ENCODE data around the gene IL13RA1. TPM values are rescaled to one million over a fixed set of nuclear protein-coding genes. Genes with fewer than 3 reads are reported as not detected.

IL13RA1 gene
- total RNA-seq, 1 donor from 2014 or later: 41.8 TPM

DNA sequence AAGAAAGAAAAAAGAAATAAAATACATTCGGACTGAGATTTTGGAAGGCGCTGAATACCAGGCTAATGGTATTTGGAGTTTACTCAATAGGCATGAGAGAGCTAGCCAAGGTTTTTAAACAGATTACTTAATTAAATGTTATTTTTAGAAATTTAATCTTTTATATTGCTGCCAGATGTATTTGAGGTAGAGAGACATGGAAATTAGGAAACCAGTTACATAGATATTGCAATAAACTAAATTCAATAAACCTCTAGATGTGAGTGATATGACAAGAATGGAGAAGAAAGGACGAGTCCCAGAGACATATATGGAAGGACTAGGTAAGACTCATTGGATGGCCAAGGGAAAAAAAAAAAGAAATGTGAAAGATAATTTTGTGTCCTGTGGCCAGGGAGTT lies 38.5 kb upstream of the IL13RA1 start:
- H3K9me3 Mint-ChIP-seq (ENCODE audit: unreplicated experiment): no peaks in the 10 kb centered on the region
- H3K27me3 Mint-ChIP-seq (ENCODE audit: unreplicated experiment): no peaks in the 10 kb centered on the region
- DNase-seq (ENCODE audit: low spot score): no peak
- H3K36me3 Mint-ChIP-seq (ENCODE audit: low read depth, unreplicated experiment): no peaks in the 10 kb centered on the region
- no peaks in the 10 kb centered on the region for H3K4me1 Mint-ChIP-seq (ENCODE audit: unreplicated experiment)
- TF ChIP-seq, protein P1, sequence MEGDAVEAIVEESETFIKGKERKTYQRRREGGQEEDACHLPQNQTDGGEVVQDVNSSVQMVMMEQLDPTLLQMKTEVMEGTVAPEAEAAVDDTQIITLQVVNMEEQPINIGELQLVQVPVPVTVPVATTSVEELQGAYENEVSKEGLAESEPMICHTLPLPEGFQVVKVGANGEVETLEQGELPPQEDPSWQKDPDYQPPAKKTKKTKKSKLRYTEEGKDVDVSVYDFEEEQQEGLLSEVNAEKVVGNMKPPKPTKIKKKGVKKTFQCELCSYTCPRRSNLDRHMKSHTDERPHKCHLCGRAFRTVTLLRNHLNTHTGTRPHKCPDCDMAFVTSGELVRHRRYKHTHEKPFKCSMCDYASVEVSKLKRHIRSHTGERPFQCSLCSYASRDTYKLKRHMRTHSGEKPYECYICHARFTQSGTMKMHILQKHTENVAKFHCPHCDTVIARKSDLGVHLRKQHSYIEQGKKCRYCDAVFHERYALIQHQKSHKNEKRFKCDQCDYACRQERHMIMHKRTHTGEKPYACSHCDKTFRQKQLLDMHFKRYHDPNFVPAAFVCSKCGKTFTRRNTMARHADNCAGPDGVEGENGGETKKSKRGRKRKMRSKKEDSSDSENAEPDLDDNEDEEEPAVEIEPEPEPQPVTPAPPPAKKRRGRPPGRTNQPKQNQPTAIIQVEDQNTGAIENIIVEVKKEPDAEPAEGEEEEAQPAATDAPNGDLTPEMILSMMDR (IDR thresholded peaks at IDR 0.05; ENCODE audit: unreplicated experiment): no peak
- H3K4me3 Mint-ChIP-seq (ENCODE audit: unreplicated experiment): no peak overlapping the region
- no peak overlapping the region for H3K27ac Mint-ChIP-seq (ENCODE audit: unreplicated experiment)

DNA sequence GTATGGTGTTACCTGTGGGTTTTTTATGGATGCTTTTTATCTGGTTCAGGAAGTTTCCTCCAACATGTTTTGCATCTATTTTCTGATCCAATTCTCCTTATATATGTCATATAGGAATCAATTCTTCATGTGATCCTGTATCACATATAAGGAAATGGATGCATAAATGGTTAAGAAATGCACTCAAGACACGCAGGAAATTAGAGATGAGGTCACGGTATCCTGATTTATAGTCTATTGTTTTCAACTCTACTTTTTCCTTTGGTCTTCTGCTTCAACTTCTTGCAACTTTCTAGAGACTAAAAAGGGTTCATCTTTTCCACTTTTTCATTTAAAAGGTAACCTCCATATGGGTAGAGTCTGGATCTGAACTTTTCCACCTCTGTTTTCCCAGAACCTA lies 33.6 kb upstream of the IL13RA1 start:
- DNase-seq (ENCODE audit: low spot score): no peak
- TF ChIP-seq, protein P1 (IDR thresholded peaks at IDR 0.05; ENCODE audit: unreplicated experiment): no peak
- no peaks in the 10 kb centered on the region for H3K36me3 Mint-ChIP-seq (ENCODE audit: low read depth, unreplicated experiment)
- no peaks in the 10 kb centered on the region for H3K27me3 Mint-ChIP-seq (ENCODE audit: unreplicated experiment)
- H3K4me1 Mint-ChIP-seq (ENCODE audit: unreplicated experiment): peaks cover 2% of the 10 kb centered on the region
- H3K9me3 Mint-ChIP-seq (ENCODE audit: unreplicated experiment): no peaks in the 10 kb centered on the region
- H3K27ac Mint-ChIP-seq (ENCODE audit: unreplicated experiment): no peak overlapping the region
- no peak overlapping the region for H3K4me3 Mint-ChIP-seq (ENCODE audit: unreplicated experiment)

DNA sequence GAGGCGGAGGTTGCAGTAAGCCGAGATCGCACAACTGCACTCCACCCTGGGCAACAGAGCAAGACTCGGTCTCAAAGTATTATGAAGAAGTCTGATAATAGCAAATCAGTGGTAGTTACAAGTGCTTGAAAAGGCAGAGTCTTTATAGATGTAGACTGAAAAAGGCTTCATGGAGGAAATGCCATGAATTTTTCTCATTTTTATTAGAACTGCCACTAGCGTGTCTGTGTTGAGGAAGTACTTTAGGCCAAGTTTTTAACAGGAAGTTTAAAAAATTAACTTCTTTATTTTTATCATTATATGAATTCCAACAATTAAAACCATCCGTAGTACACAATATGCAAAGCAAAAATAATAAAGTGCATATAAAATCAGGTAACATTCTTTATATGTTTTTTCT lies 32.8 kb upstream of the IL13RA1 start:
- TF ChIP-seq, protein P1 (IDR thresholded peaks at IDR 0.05; ENCODE audit: unreplicated experiment): no peak
- Mint-ChIP-seq H3K27ac (ENCODE audit: unreplicated experiment) (no peak overlapping the region), H3K4me1 (ENCODE audit: unreplicated experiment) (peaks cover 5% of the 10 kb centered on the region), H3K9me3 (ENCODE audit: unreplicated experiment) (no peaks in the 10 kb centered on the region), H3K36me3 (ENCODE audit: low read depth, unreplicated experiment) (no peaks in the 10 kb centered on the region), H3K4me3 (ENCODE audit: unreplicated experiment) (no peak overlapping the region), H3K27me3 (ENCODE audit: unreplicated experiment) (no peaks in the 10 kb centered on the region)
- no peak for DNase-seq (ENCODE audit: low spot score)

DNA sequence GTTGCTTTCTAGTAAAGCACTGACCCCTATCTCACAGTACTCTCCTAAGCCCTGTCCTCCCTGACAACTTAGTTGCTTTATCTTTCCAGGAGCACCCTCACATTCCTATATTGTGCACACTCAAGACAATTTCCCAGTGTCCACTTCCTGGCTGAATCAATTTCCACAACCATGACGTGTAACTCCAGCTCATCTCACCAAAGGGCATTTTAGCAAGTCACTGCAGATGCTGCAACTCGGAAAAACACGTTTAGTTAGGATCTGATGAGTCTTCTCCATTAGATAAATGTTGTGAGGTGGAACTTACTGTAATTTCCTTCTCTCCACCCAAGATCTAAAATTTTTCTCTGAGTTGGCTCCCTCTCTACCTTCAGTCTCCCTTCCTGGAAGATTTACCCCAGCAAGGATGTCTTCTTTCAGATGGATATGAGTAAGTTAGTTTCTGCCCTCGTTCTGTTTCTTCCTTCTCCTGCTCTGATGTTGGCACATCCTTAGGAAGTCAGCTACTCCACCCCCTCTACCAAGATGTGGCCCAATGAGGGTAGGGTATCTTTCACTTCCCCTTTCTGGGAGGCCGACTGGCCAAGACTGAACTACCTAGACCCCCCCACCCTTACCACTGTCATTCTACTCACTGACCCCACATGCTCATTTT lies 28.8 kb upstream of the IL13RA1 start:
- Mint-ChIP-seq H3K36me3 (ENCODE audit: low read depth, unreplicated experiment) (no peaks in the 10 kb centered on the region), H3K9me3 (ENCODE audit: unreplicated experiment) (no peaks in the 10 kb centered on the region), H3K27ac (ENCODE audit: unreplicated experiment) (no peak overlapping the region), H3K4me1 (ENCODE audit: unreplicated experiment) (peaks cover 5% of the 10 kb centered on the region), H3K4me3 (ENCODE audit: unreplicated experiment) (no peak overlapping the region), H3K27me3 (ENCODE audit: unreplicated experiment) (no peaks in the 10 kb centered on the region)
- DNase-seq (ENCODE audit: low spot score): no peak
- TF ChIP-seq, protein P1 (IDR thresholded peaks at IDR 0.05; ENCODE audit: unreplicated experiment): no peak

DNA sequence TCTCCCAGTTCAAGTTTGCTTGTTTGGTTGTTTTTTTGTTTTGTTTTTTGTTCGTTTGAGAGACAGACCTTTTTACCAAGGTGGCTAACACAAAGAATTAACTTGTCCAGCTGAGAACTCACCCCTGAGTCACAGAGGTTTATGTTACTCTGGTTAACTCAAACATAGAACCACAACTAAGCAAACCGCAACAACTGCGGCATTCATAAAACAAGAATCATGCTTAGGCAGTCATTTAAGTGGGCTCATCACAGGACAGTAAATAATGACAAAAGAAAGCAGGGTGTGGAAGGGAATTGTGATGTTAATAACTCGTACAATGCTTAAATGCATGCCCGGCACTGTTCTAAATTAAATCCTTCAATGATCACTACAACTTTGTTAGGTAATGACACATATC lies 24.7 kb upstream of the IL13RA1 start:
- no peaks in the 10 kb centered on the region for H3K27me3 Mint-ChIP-seq (ENCODE audit: unreplicated experiment)
- peaks cover 5% of the 10 kb centered on the region for H3K4me1 Mint-ChIP-seq (ENCODE audit: unreplicated experiment)
- H3K9me3 Mint-ChIP-seq (ENCODE audit: unreplicated experiment): no peaks in the 10 kb centered on the region
- H3K36me3 Mint-ChIP-seq (ENCODE audit: low read depth, unreplicated experiment): no peaks in the 10 kb centered on the region
- TF ChIP-seq, protein P1 (IDR thresholded peaks at IDR 0.05; ENCODE audit: unreplicated experiment): no peak
- H3K4me3 Mint-ChIP-seq (ENCODE audit: unreplicated experiment): no peak overlapping the region
- DNase-seq (ENCODE audit: low spot score): no peak
- no peak overlapping the region for H3K27ac Mint-ChIP-seq (ENCODE audit: unreplicated experiment)

Data from endothelial cell (in vitro differentiated cells).